Measurements from ENCODE around the gene CBX5. TPM values are rescaled to one million over a fixed set of nuclear protein-coding genes. Genes with fewer than 3 reads are reported as not detected.
"Not testable (repeated sequence)": the region's sequence is repeated elsewhere in the genome, so short reads cannot be mapped to it uniquely, and the experiment has no call there.

The CBX5 gene
- total and polyA plus RNA-seq, 12 donors: 13.4 to 53.5 (median 49.1) TPM

- intact Hi-C loops (cut with DNase I): no loop called here
- DNase-seq: no peak
- 92 to 95% methylated on average over 1 of the region's 1 CpG for WGBS, 2 donors
- Histone ChIP-seq H3K9me3 (no peaks in the 10 kb centered on the region), H3K27ac (no peak overlapping the region), H3K36me3 (peaks cover 0 to 40% (median 7%) of the 10 kb centered on the region in 9 donors), H3K4me3 (no peak overlapping the region), H3K27me3 (peaks cover 0 to 14% (median 9%) of the 10 kb centered on the region in 7 donors), H3K4me1 (peaks cover 0 to 15% (median 10%) of the 10 kb centered on the region in 9 donors)
- TF ChIP-seq CTCF (IDR thresholded peaks at IDR 0.05): no peak
- no peak for ATAC-seq
Observed at GRCh38 chr12:54185919-54186318, 94.0 kb downstream of the CBX5 start.

- WGBS, 2 donors: 92 to 96% methylated on average over 9 of the region's 9 CpGs
- H3K27ac ChIP-seq; H3K27me3 ChIP-seq; DNase-seq; intact Hi-C loops (cut with DNase I); ATAC-seq; H3K9me3 ChIP-seq; H3K4me3 ChIP-seq: not testable (repeated sequence)
- Histone ChIP-seq H3K4me1 (peaks cover 0 to 15% (median 10%) of the 10 kb centered on the region in 9 donors), H3K36me3 (peaks cover 0 to 46% (median 7%) of the 10 kb centered on the region in 9 donors)
Observed at GRCh38 chr12:54185297-54185696, 94.6 kb downstream of the CBX5 start.

- no peak overlapping the region for H3K4me3 ChIP-seq
- no peak for DNase-seq
- no peaks in the 10 kb centered on the region for H3K9me3 ChIP-seq
- peaks cover 0 to 48% (median 7%) of the 10 kb centered on the region in 9 donors for H3K36me3 ChIP-seq
- no peak for TF ChIP-seq CTCF (IDR thresholded peaks at IDR 0.05)
- intact Hi-C loops (cut with DNase I): no loop called here
- ATAC-seq: no peak
- no peaks in the 10 kb centered on the region for H3K27me3 ChIP-seq
- no peak overlapping the region for H3K27ac ChIP-seq
- 91 to 93% methylated on average over 7 of the region's 7 CpGs for WGBS, 2 donors
- H3K4me1 ChIP-seq: peaks cover 0 to 13% (median 9%) of the 10 kb centered on the region in 9 donors
Observed at GRCh38 chr12:54184024-54184805, 95.7 kb downstream of the CBX5 start.

GRCh38 chr12:54182981-54183380 lies 96.9 kb downstream of the CBX5 start:
- no peak for TF ChIP-seq CTCF (IDR thresholded peaks at IDR 0.05)
- Histone ChIP-seq H3K9me3 (no peaks in the 10 kb centered on the region), H3K4me1 (peaks cover 0 to 6% (median 2%) of the 10 kb centered on the region in 9 donors), H3K27me3 (no peaks in the 10 kb centered on the region), H3K36me3 (peaks cover 0 to 48% (median 7%) of the 10 kb centered on the region in 9 donors), H3K27ac (no peak overlapping the region), H3K4me3 (no peak overlapping the region)
- no peak for ATAC-seq
- intact Hi-C loops (cut with DNase I): no loop called here
- DNase-seq: no peak
- WGBS, 2 donors: 73 to 89% methylated on average over 5 of the region's 5 CpGs

GRCh38 chr12:54182086-54182485 lies 97.8 kb downstream of the CBX5 start:
- Histone ChIP-seq H3K27ac (no peak overlapping the region), H3K4me1 (no peaks in the 10 kb centered on the region), H3K9me3 (no peaks in the 10 kb centered on the region), H3K4me3 (no peak overlapping the region), H3K36me3 (peaks cover 0 to 47% (median 7%) of the 10 kb centered on the region in 9 donors), H3K27me3 (no peaks in the 10 kb centered on the region)
- no peak for ATAC-seq
- TF ChIP-seq CTCF (IDR thresholded peaks at IDR 0.05): no peak
- no peak for DNase-seq
- 93 to 96% methylated on average over 11 of the region's 11 CpGs for WGBS, 2 donors
- intact Hi-C loops (cut with DNase I): no loop called here

Data from heart right ventricle (tissue), 16 donors.